GM10248 (cell line): ENCODE measurements around the gene FOXO1.

ENCODE experiments used
- CTCF ChIA-PET: fragments of 300-600 bp; sonication (Branson Sonifier 250); formaldehyde crosslinking; extraction: SDS; loops from one replicate; lab custom pipeline; 2021; ENCODE audit warnings: antibody characterized with exemption; lab: Yijun Ruan, JAX
- POLR2A ChIA-PET: fragments of 350-650 bp; sonication (Branson Sonifier 250); formaldehyde crosslinking; extraction: SDS; loops from one replicate; lab custom pipeline; 2020; ENCODE audit warnings: antibody characterized with exemption; lab: Yijun Ruan, JAX
- DNase-seq: peaks from one replicate; pipeline ENCODE4 v3.0.0; 2012; ENCODE audit errors: extremely low spot score
- CTCF ChIP-seq: IDR thresholded peaks from 2 replicates; pipeline ENCODE4 v1.5.1; 2012; ENCODE audit warnings: mild to moderate bottlenecking, low read depth; ENCODE audit errors: extremely low read depth, missing control alignments, control extremely low read depth

The FOXO1 gene

DNA sequence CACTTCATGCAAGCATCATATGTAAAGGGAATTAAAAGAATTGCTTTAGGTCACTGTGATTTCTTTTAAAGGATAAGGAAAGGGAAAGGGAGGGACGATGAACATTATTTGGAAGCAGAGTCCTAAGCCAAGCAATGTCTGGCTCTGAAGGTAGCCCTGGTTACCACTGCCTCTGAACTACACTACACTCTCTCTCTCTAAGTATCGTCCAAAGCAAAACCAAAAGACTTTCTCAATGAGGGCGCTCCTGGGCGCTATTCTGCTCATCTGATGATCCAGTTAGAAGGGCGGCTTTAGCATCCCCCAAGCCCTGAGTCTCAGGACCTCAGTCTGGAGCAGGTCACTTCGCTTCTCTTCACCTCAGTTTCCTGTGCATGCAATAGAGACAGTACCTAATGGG lies 26.2 kb downstream of the FOXO1 start:
- CTCF ChIA-PET, result interaction anchor here (1.4 to 2.5 kb wide), 2 partner anchors 10 to 28 kb away, joined by 7 to 8 read pairs; no protein-coding TSS in a partner anchor
- POLR2A ChIA-PET, result no interaction called here
- no peak for DNase-seq
- TF ChIP-seq CTCF, result no peak

DNA sequence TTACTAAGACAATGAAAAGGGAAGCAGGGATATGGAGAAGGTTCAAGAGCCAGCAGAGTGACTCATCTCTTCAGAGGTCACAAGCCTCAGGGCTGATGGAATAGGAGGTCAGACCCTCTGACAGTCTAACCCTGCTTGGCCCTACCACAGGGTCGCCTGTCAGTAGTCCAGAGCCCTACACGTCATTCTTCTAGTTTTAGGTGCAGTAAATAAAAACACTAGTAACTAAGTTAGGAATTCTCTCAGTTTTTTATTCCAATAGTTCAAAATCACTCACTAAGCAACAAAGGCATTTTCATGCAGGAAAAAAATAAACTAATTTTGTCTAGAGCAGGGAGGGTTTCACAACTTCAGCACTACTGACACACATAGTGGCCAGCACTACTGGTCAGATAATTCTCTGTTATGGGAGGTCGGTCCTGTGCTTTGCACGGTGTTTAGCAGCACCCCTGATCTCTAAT lies 27.2 kb downstream of the FOXO1 start:
- ChIA-PET CTCF (interaction anchor here (1.1 to 2.5 kb wide), 3 partner anchors 11 to 29 kb away, joined by 3 to 8 read pairs (median 7); no protein-coding TSS in a partner anchor), POLR2A (no interaction called here)
- TF ChIP-seq CTCF, result no peak
- no peak for DNase-seq

DNA sequence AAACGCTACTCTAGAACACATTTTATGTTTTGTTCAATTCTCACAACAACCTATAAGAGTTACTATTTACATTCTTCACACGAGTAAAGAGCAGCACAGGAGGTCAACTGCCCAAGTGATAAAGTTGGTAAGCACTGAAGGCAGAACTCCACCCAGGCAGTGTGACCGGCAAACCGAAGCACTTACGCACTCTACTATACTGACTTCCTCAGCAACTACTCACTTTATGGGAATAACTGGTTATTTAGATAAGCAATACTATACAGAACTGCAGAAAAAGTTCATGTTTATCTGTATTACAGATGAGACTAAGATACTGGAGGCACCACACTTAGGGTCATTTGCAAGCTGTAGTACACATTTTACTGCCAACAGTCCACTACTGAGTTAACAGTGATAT lies 28.8 kb downstream of the FOXO1 start:
- CTCF ChIA-PET, result interaction anchor here (1.2 to 2.0 kb wide), 2 partner anchors 13 to 31 kb away, joined by 3 to 8 read pairs; no protein-coding TSS in a partner anchor
- no peak for DNase-seq
- POLR2A ChIA-PET, result no interaction called here
- no peak for TF ChIP-seq CTCF

- DNase-seq, result no peak
Observed at GRCh38 chr13:40635315-40635995, 31.0 kb downstream of the FOXO1 start.

GRCh38 chr13:40632915-40633314 lies 33.5 kb downstream of the FOXO1 start:
- no peak for DNase-seq
- TF ChIP-seq CTCF, result no peak
- POLR2A ChIA-PET, result no interaction called here
- CTCF ChIA-PET, result interaction anchor here (1.0 to 1.5 kb wide), 2 partner anchors 15 to 36 kb away, joined by 4 read pairs; no protein-coding TSS in a partner anchor

More at GRCh38 chr13:40635315-40635995, 31.0 kb downstream of the FOXO1 start:
- ChIA-PET POLR2A (no interaction called here), CTCF (interaction anchor here (0.8 to 2.0 kb wide), 4 partner anchors 9 to 33 kb away, joined by 3 to 8 read pairs (median 3); no protein-coding TSS in a partner anchor)
- TF ChIP-seq CTCF, result no peak

DNA sequence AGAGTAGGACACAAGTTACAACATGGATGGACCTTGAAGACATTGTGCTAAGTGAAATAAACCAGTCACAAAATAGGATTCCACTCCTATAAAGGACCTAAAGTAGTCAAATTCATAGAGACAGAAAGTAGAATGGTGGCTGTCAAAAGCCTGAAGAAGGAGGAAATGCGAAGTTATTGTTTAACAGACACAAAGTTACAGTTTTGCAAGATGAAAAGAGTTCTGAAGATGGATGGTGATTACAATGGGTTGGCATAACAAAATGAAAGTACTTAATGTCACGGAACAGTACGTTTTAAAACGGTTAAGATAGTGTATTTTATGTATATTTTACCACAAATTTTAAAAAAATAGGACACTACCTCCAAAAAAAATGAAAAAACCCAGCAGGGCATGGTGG lies 34.8 kb downstream of the FOXO1 start:
- ChIA-PET CTCF (interaction anchor here (1.1 to 1.5 kb wide), 2 partner anchors 21 to 37 kb away, joined by 4 read pairs; no protein-coding TSS in a partner anchor), POLR2A (no interaction called here)

More for the DNA sequence above, 34.8 kb downstream of the FOXO1 start:
- TF ChIP-seq CTCF, result no peak
- DNase-seq, result no peak
